ENCODE measurements around the gene MEI1.
A peak's percentile ranks its signal among the peaks of the same experiment; 100 is the strongest.
"Not testable (repeated sequence)": the region's sequence is repeated elsewhere in the genome, so short reads cannot be mapped to it uniquely, and the experiment has no call there.

MEI1 gene

GRCh38 chr22:41682033-41682807 lies 17.1 kb upstream of the MEI1 start:
- no peak for TF ChIP-seq CTCF (IDR thresholded peaks at IDR 0.05; ENCODE audit: control insufficient read depth, extremely low read depth, insufficient read depth)
- peak overlapping the region; percentile 74 for H3K4me3 ChIP-seq (ENCODE audit: low read depth, low read length)
- peak; percentile 56 for DNase-seq (ENCODE audit: low read depth)

GRCh38 chr22:41683052-41683451 lies 16.3 kb upstream of the MEI1 start:
- peak overlapping the region; percentile 74 for H3K4me3 ChIP-seq (ENCODE audit: low read depth, low read length)
- TF ChIP-seq CTCF (IDR thresholded peaks at IDR 0.05; ENCODE audit: control insufficient read depth, extremely low read depth, insufficient read depth) = no peak
- DNase-seq (ENCODE audit: low read depth) = no peak

GRCh38 chr22:41683616-41684015 lies 15.7 kb upstream of the MEI1 start:
- H3K4me3 ChIP-seq (ENCODE audit: low read depth, low read length) = no peak overlapping the region
- no peak for TF ChIP-seq CTCF (IDR thresholded peaks at IDR 0.05; ENCODE audit: control insufficient read depth, extremely low read depth, insufficient read depth)
- no peak for DNase-seq (ENCODE audit: low read depth)

GRCh38 chr22:41684194-41684593 lies 15.1 kb upstream of the MEI1 start:
- no peak overlapping the region for H3K4me3 ChIP-seq (ENCODE audit: low read depth, low read length)
- TF ChIP-seq CTCF (IDR thresholded peaks at IDR 0.05; ENCODE audit: control insufficient read depth, extremely low read depth, insufficient read depth) = no peak
- DNase-seq (ENCODE audit: low read depth) = no peak

- peak overlapping the region; percentile 92 for H3K4me3 ChIP-seq (ENCODE audit: low read depth, low read length)
- DNase-seq (ENCODE audit: low read depth) = not testable (repeated sequence)
Observed at GRCh38 chr22:41686890-41687289, 12.4 kb upstream of the MEI1 start.

- no peak for DNase-seq (ENCODE audit: low read depth)
- no peak for TF ChIP-seq CTCF (IDR thresholded peaks at IDR 0.05; ENCODE audit: control insufficient read depth, extremely low read depth, insufficient read depth)
- H3K4me3 ChIP-seq (ENCODE audit: low read depth, low read length) = peak overlapping the region; percentile 92
Observed at GRCh38 chr22:41687901-41688364, 11.4 kb upstream of the MEI1 start.

GRCh38 chr22:41688365-41689211 lies 10.7 kb upstream of the MEI1 start, which contains the start of gene SNU13:
Gene SNU13 (minus strand): TSS chr22:41688867. CDS start chr22:41688796, 71 bp downstream.
- DNase-seq (ENCODE audit: low read depth) = peak; percentile 60
- no peak for TF ChIP-seq CTCF (IDR thresholded peaks at IDR 0.05; ENCODE audit: control insufficient read depth, extremely low read depth, insufficient read depth)
- H3K4me3 ChIP-seq (ENCODE audit: low read depth, low read length) = peak within 1 kb of the TSS; percentile 92
